GM23338 (cell line): Measurements from ENCODE around the gene NFE2. TPM values are rescaled to one million over a fixed set of nuclear protein-coding genes. Genes with fewer than 3 reads are reported as not detected.

Experiments used
- ATAC-seq: fragments of 200-7000 bp; cut with Tn5 transposase; 3 replicates; pipeline ENCODE4 v1.9.1; 2020
- DNase-seq: peaks from one replicate; pipeline ENCODE4 v3.0.0-alpha.2; 2015; ENCODE audit warnings: low spot score
- H2AFZ ChIP-seq: fragments of 200-600 bp; sonication (generic); 2 replicates; pipeline ENCODE4 v1.8.0; 2016; ENCODE audit warnings: antibody characterized with exemption, mild to moderate bottlenecking, moderate library complexity
- H3F3A ChIP-seq: fragments of 200-600 bp; sonication (generic); replicated peaks from 2 replicates; pipeline ENCODE4 v1.8.0; 2017; ENCODE audit warnings: antibody characterized with exemption, mixed run types, low read depth
- H3K27ac ChIP-seq: fragments of 200-600 bp; sonication (generic); 2 replicates; pipeline ENCODE4 v1.6.1; 2016; ENCODE audit warnings: low read depth
- H3K27me3 ChIP-seq: fragments of 200-600 bp; sonication (generic); 2 replicates; pipeline ENCODE4 v1.8.0; 2016; ENCODE audit warnings: mild to moderate bottlenecking, mixed run types, moderate library complexity; ENCODE audit not compliant: insufficient read depth
- H3K36me3 ChIP-seq: fragments of 200-600 bp; sonication (generic); 2 replicates; pipeline ENCODE4 v1.8.0; 2016; ENCODE audit warnings: mild to moderate bottlenecking; ENCODE audit not compliant: insufficient read depth
- H3K4me1 ChIP-seq: fragments of 200-600 bp; sonication (generic); 2 replicates; pipeline ENCODE4 v1.8.0; 2016; ENCODE audit warnings: mild to moderate bottlenecking, moderate library complexity; ENCODE audit not compliant: insufficient read depth
- H3K4me2 ChIP-seq: fragments of 200-600 bp; sonication (generic); 2 replicates; pipeline ENCODE4 v1.7.1; 2017; ENCODE audit warnings: mixed run types
- H3K4me3 ChIP-seq: fragments of 200-600 bp; sonication (generic); 2 replicates; pipeline ENCODE4 v1.6.1; 2016; ENCODE audit warnings: mixed run types
- H3K79me2 ChIP-seq: fragments of 200-600 bp; sonication (generic); replicated peaks from 2 replicates; pipeline ENCODE4 v1.8.0; 2017; ENCODE audit warnings: mild to moderate bottlenecking; ENCODE audit not compliant: insufficient read depth
- H3K9me2 ChIP-seq: fragments of 200-600 bp; sonication (generic); 2 replicates; pipeline ENCODE4 v1.8.0; 2017; ENCODE audit not compliant: insufficient read depth
- H4K20me1 ChIP-seq: fragments of 200-600 bp; sonication (generic); replicated peaks from 2 replicates; pipeline ENCODE4 v1.8.0; 2017; ENCODE audit warnings: mild to moderate bottlenecking; ENCODE audit not compliant: insufficient read depth
- H3K27ac Mint-ChIP-seq: 2 replicates; pipeline ENCODE4 v1.8.0; 2020; ENCODE audit warnings: inconsistent platforms, mild to moderate bottlenecking, moderate library complexity, mixed read lengths
- H3K27me3 Mint-ChIP-seq: 3 replicates; pipeline ENCODE4 v1.8.0; 2022; ENCODE audit warnings: low read depth, mild to moderate bottlenecking, moderate library complexity, mixed read lengths, inconsistent platforms; ENCODE audit not compliant: insufficient read depth, poor library complexity
- H3K36me3 Mint-ChIP-seq: 3 replicates; pipeline ENCODE4 v1.8.0; 2021; ENCODE audit warnings: low read depth, mild to moderate bottlenecking, inconsistent platforms, moderate library complexity, mixed read lengths
- H3K4me1 Mint-ChIP-seq: 3 replicates; pipeline ENCODE4 v1.8.0; 2020; ENCODE audit warnings: mild to moderate bottlenecking, inconsistent platforms, mixed read lengths
- H3K4me3 Mint-ChIP-seq: 3 replicates; pipeline ENCODE4 v1.8.0; 2021; ENCODE audit warnings: moderate library complexity, mild to moderate bottlenecking, inconsistent platforms, mixed read lengths
- H3K9me3 Mint-ChIP-seq: 3 replicates; pipeline ENCODE4 v1.8.0; 2020; ENCODE audit warnings: moderate library complexity, mild to moderate bottlenecking, inconsistent platforms, mixed read lengths
- CREB1 ChIP-seq: fragments of 250-450 bp; sonication (Bioruptor Pico); IDR thresholded peaks from 2 replicates; pipeline ENCODE4 v1.5.0; 2020; ENCODE audit warnings: low read depth, mild to moderate bottlenecking, moderate library complexity
- EZH2 ChIP-seq: fragments of 200-600 bp; sonication (generic); IDR thresholded peaks from one replicate; pipeline ENCODE4 v1.8.0; 2017; ENCODE audit warnings: antibody characterized with exemption, mild to moderate bottlenecking, low read depth; ENCODE audit not compliant: unreplicated experiment
- EZH2phosphoT487 ChIP-seq: fragments of 200-600 bp; sonication (generic); IDR thresholded peaks from one replicate; pipeline ENCODE4 v1.8.1; 2018; ENCODE audit warnings: antibody characterized with exemption; ENCODE audit not compliant: unreplicated experiment
- JUNB ChIP-seq: IDR thresholded peaks from one replicate; pipeline ENCODE4 v1.6.1; 2016; ENCODE audit warnings: antibody characterized with exemption; ENCODE audit not compliant: unreplicated experiment
- NANOG ChIP-seq: IDR thresholded peaks from 2 replicates; pipeline ENCODE4 v1.6.1; 2016; ENCODE audit warnings: antibody characterized with exemption, borderline replicate concordance
- POLR2AphosphoS5 ChIP-seq: IDR thresholded peaks from 2 replicates; pipeline ENCODE4 v1.6.1; 2016; ENCODE audit warnings: antibody characterized with exemption, low read depth
- STAT1 ChIP-seq: IDR thresholded peaks from one replicate; pipeline ENCODE4 v1.6.1; 2016; ENCODE audit warnings: antibody characterized with exemption; ENCODE audit not compliant: unreplicated experiment
- ZNF114 ChIP-seq: fragments of 250-450 bp; sonication (Bioruptor Pico); IDR thresholded peaks from 2 replicates; pipeline ENCODE4 v1.5.0; 2020; ENCODE audit warnings: mild to moderate bottlenecking, moderate library complexity
- ZNF331 ChIP-seq: fragments of 250-450 bp; sonication (Bioruptor Pico); IDR thresholded peaks from 2 replicates; pipeline ENCODE4 v1.5.0; 2020; ENCODE audit warnings: low read depth, mild to moderate bottlenecking, moderate library complexity
- polyA plus RNA-seq: library from polyadenylated mRNA; unstranded; fragments of >200 nt; fragmentation: Nextera tagmentation; extraction: Ambion mirVana; gene quantifications from 2 replicates; pipeline ENCODE4 v1.2.1, GENCODE V29; 2016
- total RNA-seq: library from RNA; depleted of rRNA; stranded (reverse); fragments of >200 nt; shearing (Covaris generic); gene quantifications from 2 replicates; pipeline ENCODE4 v1.2.3, GENCODE V29; 2014
- TF ChIP-seq, protein P1 (sequence below), 2 experiments: fragments of 200-600 bp in 1 of 2; sonication (generic) in 1 of 2; conservative IDR thresholded peaks; 2 replicates each; pipeline versions ENCODE4 v1.5.1 to v1.6.1; 2016 to 2017; ENCODE audit warnings: antibody characterized with exemption in 2 of 2, low read depth in 2 of 2, mild to moderate bottlenecking in 2 of 2, moderate library complexity in 1 of 2
- TF ChIP-seq, protein P2 (sequence below): IDR thresholded peaks from 2 replicates; pipeline ENCODE4 v1.6.1; 2016; ENCODE audit warnings: antibody characterized with exemption
- TF ChIP-seq, protein P3 (sequence below): fragments of 250-450 bp; sonication (Bioruptor Pico); IDR thresholded peaks from 2 replicates; pipeline ENCODE4 v1.5.0; 2020; ENCODE audit warnings: mild to moderate bottlenecking, moderate library complexity
- TF ChIP-seq, protein P4 (sequence below): IDR thresholded peaks from one replicate; pipeline ENCODE4 v1.6.1; 2018; ENCODE audit warnings: antibody characterized with exemption; ENCODE audit not compliant: unreplicated experiment

The NFE2 gene
- total and polyA plus RNA-seq, 2 experiments from 2014 or later, result 1.3 to 1.8 TPM

DNA sequence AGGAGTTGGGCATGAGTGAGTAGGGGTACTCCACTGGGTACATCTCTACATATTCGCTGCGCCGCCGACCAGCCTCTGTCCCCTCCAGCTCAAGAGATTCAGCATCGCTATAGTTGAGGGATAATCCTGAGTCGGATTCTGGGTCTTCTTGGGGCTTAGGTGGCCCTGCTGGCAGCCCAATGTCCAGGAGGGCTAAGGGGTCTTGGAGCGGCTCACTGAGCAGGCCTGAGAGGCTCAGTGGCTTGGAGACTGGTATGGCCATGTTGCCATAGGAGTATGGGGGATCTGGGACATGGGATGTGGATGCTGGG, 7.9 kb downstream of the NFE2 start:
- H3K4me1 Mint-ChIP-seq, result no peaks in the 10 kb centered on the region; the same call in 2 of the 3 replicates
- H3K4me1 ChIP-seq, result no peaks in the 10 kb centered on the region
- H3K9me2 ChIP-seq, result no peaks in the 10 kb centered on the region
- no peaks in the 10 kb centered on the region; the same call in 1 of the 2 replicates for H4K20me1 ChIP-seq
- TF ChIP-seq JUNB, result no peak
- no peak for TF ChIP-seq POLR2AphosphoS5
- TF ChIP-seq, protein P1, sequence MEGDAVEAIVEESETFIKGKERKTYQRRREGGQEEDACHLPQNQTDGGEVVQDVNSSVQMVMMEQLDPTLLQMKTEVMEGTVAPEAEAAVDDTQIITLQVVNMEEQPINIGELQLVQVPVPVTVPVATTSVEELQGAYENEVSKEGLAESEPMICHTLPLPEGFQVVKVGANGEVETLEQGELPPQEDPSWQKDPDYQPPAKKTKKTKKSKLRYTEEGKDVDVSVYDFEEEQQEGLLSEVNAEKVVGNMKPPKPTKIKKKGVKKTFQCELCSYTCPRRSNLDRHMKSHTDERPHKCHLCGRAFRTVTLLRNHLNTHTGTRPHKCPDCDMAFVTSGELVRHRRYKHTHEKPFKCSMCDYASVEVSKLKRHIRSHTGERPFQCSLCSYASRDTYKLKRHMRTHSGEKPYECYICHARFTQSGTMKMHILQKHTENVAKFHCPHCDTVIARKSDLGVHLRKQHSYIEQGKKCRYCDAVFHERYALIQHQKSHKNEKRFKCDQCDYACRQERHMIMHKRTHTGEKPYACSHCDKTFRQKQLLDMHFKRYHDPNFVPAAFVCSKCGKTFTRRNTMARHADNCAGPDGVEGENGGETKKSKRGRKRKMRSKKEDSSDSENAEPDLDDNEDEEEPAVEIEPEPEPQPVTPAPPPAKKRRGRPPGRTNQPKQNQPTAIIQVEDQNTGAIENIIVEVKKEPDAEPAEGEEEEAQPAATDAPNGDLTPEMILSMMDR (conservative IDR thresholded peaks at IDR 0.05; ENCODE audit: low read depth in 2 of 2), result no peak
- no peak for TF ChIP-seq EZH2phosphoT487
- TF ChIP-seq, protein P2, sequence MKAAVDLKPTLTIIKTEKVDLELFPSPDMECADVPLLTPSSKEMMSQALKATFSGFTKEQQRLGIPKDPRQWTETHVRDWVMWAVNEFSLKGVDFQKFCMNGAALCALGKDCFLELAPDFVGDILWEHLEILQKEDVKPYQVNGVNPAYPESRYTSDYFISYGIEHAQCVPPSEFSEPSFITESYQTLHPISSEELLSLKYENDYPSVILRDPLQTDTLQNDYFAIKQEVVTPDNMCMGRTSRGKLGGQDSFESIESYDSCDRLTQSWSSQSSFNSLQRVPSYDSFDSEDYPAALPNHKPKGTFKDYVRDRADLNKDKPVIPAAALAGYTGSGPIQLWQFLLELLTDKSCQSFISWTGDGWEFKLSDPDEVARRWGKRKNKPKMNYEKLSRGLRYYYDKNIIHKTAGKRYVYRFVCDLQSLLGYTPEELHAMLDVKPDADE, result no peak
- TF ChIP-seq ZNF331 (CRISPR knock-in tag), result no peak
- TF ChIP-seq ZNF114 (CRISPR knock-in tag), result no peak
- TF ChIP-seq CREB1 (CRISPR knock-in tag), result no peak
- TF ChIP-seq, protein P3, sequence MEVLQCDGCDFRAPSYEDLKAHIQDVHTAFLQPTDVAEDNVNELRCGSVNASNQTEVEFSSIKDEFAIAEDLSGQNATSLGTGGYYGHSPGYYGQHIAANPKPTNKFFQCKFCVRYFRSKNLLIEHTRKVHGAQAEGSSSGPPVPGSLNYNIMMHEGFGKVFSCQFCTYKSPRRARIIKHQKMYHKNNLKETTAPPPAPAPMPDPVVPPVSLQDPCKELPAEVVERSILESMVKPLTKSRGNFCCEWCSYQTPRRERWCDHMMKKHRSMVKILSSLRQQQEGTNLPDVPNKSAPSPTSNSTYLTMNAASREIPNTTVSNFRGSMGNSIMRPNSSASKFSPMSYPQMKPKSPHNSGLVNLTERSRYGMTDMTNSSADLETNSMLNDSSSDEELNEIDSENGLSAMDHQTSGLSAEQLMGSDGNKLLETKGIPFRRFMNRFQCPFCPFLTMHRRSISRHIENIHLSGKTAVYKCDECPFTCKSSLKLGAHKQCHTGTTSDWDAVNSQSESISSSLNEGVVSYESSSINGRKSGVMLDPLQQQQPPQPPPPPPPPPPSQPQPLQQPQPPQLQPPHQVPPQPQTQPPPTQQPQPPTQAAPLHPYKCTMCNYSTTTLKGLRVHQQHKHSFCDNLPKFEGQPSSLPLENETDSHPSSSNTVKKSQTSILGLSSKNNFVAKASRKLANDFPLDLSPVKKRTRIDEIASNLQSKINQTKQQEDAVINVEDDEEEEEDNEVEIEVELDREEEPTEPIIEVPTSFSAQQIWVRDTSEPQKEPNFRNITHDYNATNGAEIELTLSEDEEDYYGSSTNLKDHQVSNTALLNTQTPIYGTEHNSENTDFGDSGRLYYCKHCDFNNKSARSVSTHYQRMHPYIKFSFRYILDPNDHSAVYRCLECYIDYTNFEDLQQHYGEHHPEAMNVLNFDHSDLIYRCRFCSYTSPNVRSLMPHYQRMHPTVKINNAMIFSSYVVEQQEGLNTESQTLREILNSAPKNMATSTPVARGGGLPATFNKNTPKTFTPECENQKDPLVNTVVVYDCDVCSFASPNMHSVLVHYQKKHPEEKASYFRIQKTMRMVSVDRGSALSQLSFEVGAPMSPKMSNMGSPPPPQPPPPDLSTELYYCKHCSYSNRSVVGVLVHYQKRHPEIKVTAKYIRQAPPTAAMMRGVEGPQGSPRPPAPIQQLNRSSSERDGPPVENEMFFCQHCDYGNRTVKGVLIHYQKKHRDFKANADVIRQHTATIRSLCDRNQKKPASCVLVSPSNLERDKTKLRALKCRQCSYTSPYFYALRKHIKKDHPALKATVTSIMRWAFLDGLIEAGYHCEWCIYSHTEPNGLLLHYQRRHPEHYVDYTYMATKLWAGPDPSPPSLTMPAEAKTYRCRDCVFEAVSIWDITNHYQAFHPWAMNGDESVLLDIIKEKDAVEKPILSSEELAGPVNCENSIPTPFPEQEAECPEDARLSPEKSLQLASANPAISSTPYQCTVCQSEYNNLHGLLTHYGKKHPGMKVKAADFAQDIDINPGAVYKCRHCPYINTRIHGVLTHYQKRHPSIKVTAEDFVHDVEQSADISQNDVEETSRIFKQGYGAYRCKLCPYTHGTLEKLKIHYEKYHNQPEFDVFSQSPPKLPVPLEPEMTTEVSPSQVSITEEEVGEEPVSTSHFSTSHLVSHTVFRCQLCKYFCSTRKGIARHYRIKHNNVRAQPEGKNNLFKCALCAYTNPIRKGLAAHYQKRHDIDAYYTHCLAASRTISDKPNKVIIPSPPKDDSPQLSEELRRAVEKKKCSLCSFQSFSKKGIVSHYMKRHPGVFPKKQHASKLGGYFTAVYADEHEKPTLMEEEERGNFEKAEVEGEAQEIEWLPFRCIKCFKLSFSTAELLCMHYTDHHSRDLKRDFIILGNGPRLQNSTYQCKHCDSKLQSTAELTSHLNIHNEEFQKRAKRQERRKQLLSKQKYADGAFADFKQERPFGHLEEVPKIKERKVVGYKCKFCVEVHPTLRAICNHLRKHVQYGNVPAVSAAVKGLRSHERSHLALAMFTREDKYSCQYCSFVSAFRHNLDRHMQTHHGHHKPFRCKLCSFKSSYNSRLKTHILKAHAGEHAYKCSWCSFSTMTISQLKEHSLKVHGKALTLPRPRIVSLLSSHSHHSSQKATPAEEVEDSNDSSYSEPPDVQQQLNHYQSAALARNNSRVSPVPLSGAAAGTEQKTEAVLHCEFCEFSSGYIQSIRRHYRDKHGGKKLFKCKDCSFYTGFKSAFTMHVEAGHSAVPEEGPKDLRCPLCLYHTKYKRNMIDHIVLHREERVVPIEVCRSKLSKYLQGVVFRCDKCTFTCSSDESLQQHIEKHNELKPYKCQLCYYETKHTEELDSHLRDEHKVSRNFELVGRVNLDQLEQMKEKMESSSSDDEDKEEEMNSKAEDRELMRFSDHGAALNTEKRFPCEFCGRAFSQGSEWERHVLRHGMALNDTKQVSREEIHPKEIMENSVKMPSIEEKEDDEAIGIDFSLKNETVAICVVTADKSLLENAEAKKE, result no peak
- no peak for TF ChIP-seq EZH2
- TF ChIP-seq, protein P4, sequence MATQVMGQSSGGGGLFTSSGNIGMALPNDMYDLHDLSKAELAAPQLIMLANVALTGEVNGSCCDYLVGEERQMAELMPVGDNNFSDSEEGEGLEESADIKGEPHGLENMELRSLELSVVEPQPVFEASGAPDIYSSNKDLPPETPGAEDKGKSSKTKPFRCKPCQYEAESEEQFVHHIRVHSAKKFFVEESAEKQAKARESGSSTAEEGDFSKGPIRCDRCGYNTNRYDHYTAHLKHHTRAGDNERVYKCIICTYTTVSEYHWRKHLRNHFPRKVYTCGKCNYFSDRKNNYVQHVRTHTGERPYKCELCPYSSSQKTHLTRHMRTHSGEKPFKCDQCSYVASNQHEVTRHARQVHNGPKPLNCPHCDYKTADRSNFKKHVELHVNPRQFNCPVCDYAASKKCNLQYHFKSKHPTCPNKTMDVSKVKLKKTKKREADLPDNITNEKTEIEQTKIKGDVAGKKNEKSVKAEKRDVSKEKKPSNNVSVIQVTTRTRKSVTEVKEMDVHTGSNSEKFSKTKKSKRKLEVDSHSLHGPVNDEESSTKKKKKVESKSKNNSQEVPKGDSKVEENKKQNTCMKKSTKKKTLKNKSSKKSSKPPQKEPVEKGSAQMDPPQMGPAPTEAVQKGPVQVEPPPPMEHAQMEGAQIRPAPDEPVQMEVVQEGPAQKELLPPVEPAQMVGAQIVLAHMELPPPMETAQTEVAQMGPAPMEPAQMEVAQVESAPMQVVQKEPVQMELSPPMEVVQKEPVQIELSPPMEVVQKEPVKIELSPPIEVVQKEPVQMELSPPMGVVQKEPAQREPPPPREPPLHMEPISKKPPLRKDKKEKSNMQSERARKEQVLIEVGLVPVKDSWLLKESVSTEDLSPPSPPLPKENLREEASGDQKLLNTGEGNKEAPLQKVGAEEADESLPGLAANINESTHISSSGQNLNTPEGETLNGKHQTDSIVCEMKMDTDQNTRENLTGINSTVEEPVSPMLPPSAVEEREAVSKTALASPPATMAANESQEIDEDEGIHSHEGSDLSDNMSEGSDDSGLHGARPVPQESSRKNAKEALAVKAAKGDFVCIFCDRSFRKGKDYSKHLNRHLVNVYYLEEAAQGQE, result no peak
- TF ChIP-seq NANOG, result no peak
- no peak for TF ChIP-seq STAT1
- H3K4me2 ChIP-seq, result no peak overlapping the region
- H3K4me3 ChIP-seq, result no peak overlapping the region
- no peaks in the 10 kb centered on the region; the same call in 2 of the 3 replicates for H3K36me3 Mint-ChIP-seq
- ATAC-seq (no peak), DNase-seq (no peak)
- H3K27ac Mint-ChIP-seq, result no peak overlapping the region
- H3F3A ChIP-seq, result peaks cover 26% of the 10 kb centered on the region
- no peak overlapping the region for H3K4me3 Mint-ChIP-seq
- no peak overlapping the region for H2AFZ ChIP-seq
- H3K36me3 ChIP-seq, result no peaks in the 10 kb centered on the region; the same call in 1 of the 2 replicates
- no peaks in the 10 kb centered on the region for H3K27me3 ChIP-seq
- H3K79me2 ChIP-seq, result no peaks in the 10 kb centered on the region
- H3K27me3 Mint-ChIP-seq, result peaks cover 14% of the 10 kb centered on the region
- H3K27ac ChIP-seq, result no peak overlapping the region
- H3K9me3 Mint-ChIP-seq, result no peaks in the 10 kb centered on the region
